GM19455 (cell line): ENCODE data around the gene CFHR5.
"Not testable (repeated sequence)": the region's sequence is repeated elsewhere in the genome, so short reads cannot be mapped to it uniquely, and the experiment has no call there.

Experiments used
- ATAC-seq: cut with Tn5 transposase; IDR thresholded peaks from one replicate; pipeline ENCODE4 v1.9.1; 2021; ENCODE audit not compliant: unreplicated experiment

The CFHR5 gene

GRCh38 chr1:197017558-197018146 lies 40.3 kb downstream of the CFHR5 start:
- no peak for ATAC-seq

- ATAC-seq: no peak
Measured at GRCh38 chr1:197021716-197022115, 44.4 kb downstream of the CFHR5 start.

GRCh38 chr1:197024460-197024859 lies 47.1 kb downstream of the CFHR5 start:
- no peak for ATAC-seq

- no peak for ATAC-seq
Measured at GRCh38 chr1:197027359-197027758, 50.0 kb downstream of the CFHR5 start.

- ATAC-seq: no peak
Measured at GRCh38 chr1:197029749-197030148, 52.4 kb downstream of the CFHR5 start.

- ATAC-seq: not testable (repeated sequence)
Measured at GRCh38 chr1:197034631-197035339, 57.4 kb downstream of the CFHR5 start.

- ATAC-seq: no peak
Measured at GRCh38 chr1:197036861-197037260, 59.5 kb downstream of the CFHR5 start.

GRCh38 chr1:197041486-197042353 lies 64.4 kb downstream of the CFHR5 start:
- ATAC-seq: peak; percentile 89

GRCh38 chr1:197042676-197043341 lies 65.5 kb downstream of the CFHR5 start:
- no peak for ATAC-seq

- no peak for ATAC-seq
Measured at GRCh38 chr1:197049100-197049499, 71.7 kb downstream of the CFHR5 start.
